ENCODE data around the gene GRM4.

- TF ChIP-seq CTCF (IDR thresholded peaks at IDR 0.05) (no peak), POLR2A (IDR thresholded peaks at IDR 0.05) (no peak)
Measured at GRCh38 chr6:34090935-34091334, 55.0 kb downstream of the GRM4 start.
